ENCODE results near the gene SF3A2.

Gene SF3A2

DNA sequence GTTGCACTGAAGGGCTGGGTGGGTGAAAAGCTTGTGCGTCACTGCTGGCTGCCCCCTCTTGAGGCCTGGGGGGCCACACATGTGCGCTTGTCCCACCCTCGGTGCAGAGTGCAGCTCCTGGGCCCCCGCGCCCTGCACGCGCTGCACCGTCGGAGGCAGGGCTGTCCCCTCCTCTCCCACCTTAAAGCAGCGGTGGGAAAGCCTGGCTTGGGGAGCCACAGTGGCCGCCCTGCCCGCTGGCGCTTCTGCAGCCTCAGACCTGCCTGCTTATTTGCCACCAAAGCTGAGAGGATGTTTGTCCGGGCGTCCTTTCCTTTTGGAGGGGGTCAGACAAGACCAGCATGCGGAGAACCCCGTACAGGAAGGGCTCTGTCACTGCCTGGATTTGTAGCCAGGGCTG lies 27.2 kb upstream of the SF3A2 start:
- no peak for DNase-seq (ENCODE audit: low read depth)
- no peak overlapping the region for H3K4me3 ChIP-seq (ENCODE audit: low read length)
- peaks cover 26% of the 10 kb centered on the region for H3K4me1 ChIP-seq (ENCODE audit: control insufficient read depth, insufficient read depth, low read length)
- peak overlapping the region; percentile 83 for H3K9ac ChIP-seq (ENCODE audit: low read length)
- H3K36me3 ChIP-seq (ENCODE audit: control insufficient read depth, insufficient read depth, low read length, severe bottlenecking) = peaks cover 71% of the 10 kb centered on the region
- H3K9me3 ChIP-seq (ENCODE audit: control insufficient read depth, low read length) = no peaks in the 10 kb centered on the region
- H3K27me3 ChIP-seq (replicated peaks; ENCODE audit: control insufficient read depth, insufficient read depth, low read length) = no peaks in the 10 kb centered on the region

DNA sequence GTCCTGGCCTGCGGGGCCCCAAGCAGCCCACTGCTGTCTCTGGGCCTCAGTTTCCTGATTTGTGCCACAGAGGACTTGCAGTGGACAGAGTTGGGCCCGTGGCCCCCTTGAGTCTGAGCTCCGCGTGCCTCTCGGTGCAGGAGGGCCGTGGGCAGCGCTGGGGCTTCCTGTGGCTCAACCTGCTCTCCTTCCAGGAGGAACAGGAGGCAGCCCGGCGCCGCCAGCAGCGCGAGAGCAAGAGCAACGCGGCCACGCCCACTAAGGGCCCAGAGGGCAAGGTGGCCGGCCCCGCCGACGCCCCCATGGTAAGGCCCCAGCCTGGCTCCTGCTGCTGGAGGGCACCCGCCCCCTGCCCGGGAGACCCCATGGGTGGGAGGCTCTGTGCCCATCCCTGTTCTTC lies 26.4 kb upstream of the SF3A2 start:
- Histone ChIP-seq H3K27me3 (replicated peaks; ENCODE audit: control insufficient read depth, insufficient read depth, low read length) (no peaks in the 10 kb centered on the region), H3K4me3 (ENCODE audit: low read length) (no peak overlapping the region), H3K9ac (ENCODE audit: low read length) (no peak overlapping the region), H3K4me1 (ENCODE audit: control insufficient read depth, insufficient read depth, low read length) (peaks cover 26% of the 10 kb centered on the region), H3K9me3 (ENCODE audit: control insufficient read depth, low read length) (no peaks in the 10 kb centered on the region), H3K36me3 (ENCODE audit: control insufficient read depth, insufficient read depth, low read length, severe bottlenecking) (peaks cover 75% of the 10 kb centered on the region)
- DNase-seq (ENCODE audit: low read depth) = no peak

DNA sequence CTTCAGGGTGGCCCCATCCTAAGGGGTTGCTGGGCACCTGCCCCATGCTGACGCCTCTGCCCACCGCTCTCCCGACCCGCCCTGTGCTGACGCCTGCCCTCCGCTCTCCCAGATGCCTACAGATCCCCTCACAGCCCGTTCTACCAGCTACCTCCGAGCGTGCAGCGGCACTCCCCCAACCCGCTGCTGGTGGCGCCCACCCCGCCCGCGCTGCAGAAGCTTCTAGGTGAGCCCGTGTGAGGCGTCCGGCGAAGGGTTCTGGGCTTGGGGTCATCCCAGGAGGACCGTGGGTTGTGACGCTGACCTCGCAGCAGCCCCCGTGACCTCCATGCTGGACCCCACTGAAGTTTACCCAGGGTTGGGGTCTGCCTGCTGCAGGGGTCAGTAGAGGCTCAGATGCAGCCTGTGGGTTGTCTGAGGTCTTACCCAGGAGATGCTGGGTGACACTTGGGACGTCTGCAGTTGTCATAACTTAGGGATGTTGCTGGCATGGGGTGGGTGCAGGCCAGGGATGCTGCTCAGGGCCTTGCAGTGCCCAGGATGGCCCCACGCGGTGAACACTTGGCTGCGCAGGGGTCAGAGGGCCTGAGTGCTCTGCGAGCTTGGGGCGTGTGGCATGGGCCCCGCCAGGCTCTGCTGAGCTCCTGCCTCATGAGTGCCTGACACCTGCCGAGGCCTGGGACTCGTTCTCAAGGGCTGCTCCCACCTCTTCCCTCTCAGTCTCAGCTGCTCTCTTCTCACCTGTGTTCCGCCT lies 25.5 kb upstream of the SF3A2 start:
- no peak overlapping the region for H3K4me3 ChIP-seq (ENCODE audit: low read length)
- H3K9ac ChIP-seq (ENCODE audit: low read length) = no peak overlapping the region
- H3K36me3 ChIP-seq (ENCODE audit: control insufficient read depth, insufficient read depth, low read length, severe bottlenecking) = peaks cover 80% of the 10 kb centered on the region
- no peak for DNase-seq (ENCODE audit: low read depth)
- no peaks in the 10 kb centered on the region for H3K9me3 ChIP-seq (ENCODE audit: control insufficient read depth, low read length)
- no peaks in the 10 kb centered on the region for H3K27me3 ChIP-seq (replicated peaks; ENCODE audit: control insufficient read depth, insufficient read depth, low read length)
- peaks cover 26% of the 10 kb centered on the region for H3K4me1 ChIP-seq (ENCODE audit: control insufficient read depth, insufficient read depth, low read length)

DNA sequence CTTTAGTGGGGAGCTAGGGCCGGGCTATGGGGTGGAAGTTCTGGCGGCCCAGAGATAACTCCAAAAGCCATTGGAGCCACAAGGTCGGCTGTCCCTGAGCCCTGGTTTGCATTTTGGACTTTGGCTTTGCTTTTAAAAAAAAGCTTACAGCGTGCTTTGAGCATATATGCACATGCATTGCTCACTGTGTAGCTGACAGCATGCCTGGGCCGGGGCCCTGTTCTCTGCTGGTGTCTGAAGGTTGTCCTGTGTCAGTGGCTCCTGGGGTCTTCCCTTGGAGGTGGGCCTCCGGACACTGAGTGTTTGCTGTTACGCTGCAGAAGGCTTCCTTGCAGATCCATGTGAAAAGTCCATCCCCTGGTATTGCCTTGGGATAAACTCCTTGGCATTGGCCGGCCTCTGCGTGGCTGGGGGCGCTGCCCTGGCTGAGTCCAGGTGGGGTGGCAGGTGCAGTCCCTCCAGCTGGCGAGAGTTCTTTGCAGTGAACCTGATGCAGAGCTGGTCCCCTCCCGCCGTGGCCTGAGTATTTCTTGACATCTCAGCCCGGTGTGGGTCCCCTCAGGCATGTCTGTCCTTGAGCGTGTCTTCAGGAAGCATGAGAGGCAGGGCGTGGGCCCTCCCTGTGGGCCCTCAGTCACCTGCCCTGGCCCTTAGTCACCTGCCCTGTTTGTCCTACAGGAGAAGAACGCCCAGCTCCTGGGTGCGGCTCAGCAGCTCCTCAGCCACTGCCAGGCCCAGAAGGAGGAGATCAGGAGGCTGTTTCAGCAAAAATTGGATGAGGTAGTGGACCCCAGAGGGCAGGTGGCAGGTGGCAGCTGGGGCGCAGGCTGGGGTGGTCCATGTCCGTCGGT lies 23.5 kb upstream of the SF3A2 start:
- Histone ChIP-seq H3K36me3 (ENCODE audit: control insufficient read depth, insufficient read depth, low read length, severe bottlenecking) (peaks cover 86% of the 10 kb centered on the region), H3K27me3 (replicated peaks; ENCODE audit: control insufficient read depth, insufficient read depth, low read length) (no peaks in the 10 kb centered on the region), H3K4me3 (ENCODE audit: low read length) (no peak overlapping the region), H3K9me3 (ENCODE audit: control insufficient read depth, low read length) (no peaks in the 10 kb centered on the region), H3K4me1 (ENCODE audit: control insufficient read depth, insufficient read depth, low read length) (peaks cover 20% of the 10 kb centered on the region), H3K9ac (ENCODE audit: low read length) (no peak overlapping the region)
- DNase-seq (ENCODE audit: low read depth) = no peak

DNA sequence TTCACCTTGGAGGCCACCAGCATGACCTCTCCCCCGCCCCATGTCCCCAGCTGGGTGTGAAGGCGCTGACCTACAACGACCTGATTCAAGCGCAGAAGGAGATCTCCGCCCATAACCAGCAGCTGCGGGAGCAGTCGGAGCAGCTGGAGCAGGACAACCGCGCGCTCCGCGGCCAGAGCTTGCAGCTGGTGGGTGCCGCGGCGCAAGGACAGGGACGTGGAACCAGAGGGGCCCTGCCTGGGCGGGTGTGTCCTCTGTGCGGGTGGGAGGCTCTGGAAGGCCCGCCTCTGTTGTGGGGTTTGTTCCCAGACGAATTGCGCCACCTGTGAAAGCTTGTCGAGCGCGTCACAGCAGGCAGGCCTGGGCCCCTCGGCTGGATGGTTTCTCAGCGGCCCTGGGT lies 22.8 kb upstream of the SF3A2 start:
- Histone ChIP-seq H3K27me3 (replicated peaks; ENCODE audit: control insufficient read depth, insufficient read depth, low read length) (no peaks in the 10 kb centered on the region), H3K9ac (ENCODE audit: low read length) (no peak overlapping the region), H3K9me3 (ENCODE audit: control insufficient read depth, low read length) (no peaks in the 10 kb centered on the region), H3K36me3 (ENCODE audit: control insufficient read depth, insufficient read depth, low read length, severe bottlenecking) (peaks cover 87% of the 10 kb centered on the region), H3K4me3 (ENCODE audit: low read length) (no peak overlapping the region), H3K4me1 (ENCODE audit: control insufficient read depth, insufficient read depth, low read length) (peaks cover 13% of the 10 kb centered on the region)
- DNase-seq (ENCODE audit: low read depth) = no peak

DNA sequence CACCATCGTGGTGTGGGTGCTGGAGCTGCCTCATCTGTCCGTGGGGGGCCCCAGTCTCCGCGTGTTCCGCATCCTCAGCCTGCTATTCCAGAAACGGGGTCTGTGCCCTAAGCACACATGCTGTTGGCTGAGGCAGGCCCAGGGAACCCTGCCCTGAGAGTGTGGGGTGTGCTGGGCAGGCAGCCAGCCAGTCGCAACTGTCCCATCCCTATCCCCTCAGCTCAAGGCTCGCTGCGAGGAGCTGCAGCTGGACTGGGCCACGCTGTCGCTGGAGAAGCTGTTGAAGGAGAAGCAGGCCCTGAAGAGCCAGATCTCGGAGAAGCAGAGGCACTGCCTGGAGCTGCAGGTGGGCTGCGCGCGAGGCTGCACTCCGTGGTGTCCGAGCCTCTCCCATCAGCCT lies 22.4 kb upstream of the SF3A2 start:
- H3K4me3 ChIP-seq (ENCODE audit: low read length) = no peak overlapping the region
- H3K36me3 ChIP-seq (ENCODE audit: control insufficient read depth, insufficient read depth, low read length, severe bottlenecking) = peaks cover 87% of the 10 kb centered on the region
- peaks cover 8% of the 10 kb centered on the region for H3K4me1 ChIP-seq (ENCODE audit: control insufficient read depth, insufficient read depth, low read length)
- no peaks in the 10 kb centered on the region for H3K27me3 ChIP-seq (replicated peaks; ENCODE audit: control insufficient read depth, insufficient read depth, low read length)
- no peak overlapping the region for H3K9ac ChIP-seq (ENCODE audit: low read length)
- no peaks in the 10 kb centered on the region for H3K9me3 ChIP-seq (ENCODE audit: control insufficient read depth, low read length)
- DNase-seq (ENCODE audit: low read depth) = no peak

DNA sequence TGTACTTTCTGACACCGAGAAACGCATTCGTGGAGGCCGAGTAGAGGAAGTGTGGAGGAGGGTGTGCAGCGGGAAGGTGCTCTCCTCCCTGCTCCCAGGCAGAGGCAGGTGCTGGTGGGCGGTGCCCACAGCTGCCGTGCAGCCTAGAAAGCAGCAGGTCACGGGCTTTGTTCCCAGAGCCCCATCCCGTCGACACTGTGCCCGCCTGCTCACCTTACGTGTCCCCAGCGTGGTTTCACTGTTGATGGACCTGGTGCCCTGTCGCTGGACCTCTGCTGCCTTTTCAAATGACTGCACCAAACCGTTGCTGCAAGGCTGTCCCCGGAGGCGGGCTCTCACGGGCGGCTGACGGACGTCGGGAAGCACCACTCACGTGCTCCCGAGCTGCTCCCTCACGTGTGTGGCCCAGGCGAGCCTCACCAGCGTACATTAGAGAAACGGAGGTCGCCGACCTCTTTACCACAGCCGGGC lies 21.3 kb upstream of the SF3A2 start:
- no peak overlapping the region for H3K9ac ChIP-seq (ENCODE audit: low read length)
- no peaks in the 10 kb centered on the region for H3K9me3 ChIP-seq (ENCODE audit: control insufficient read depth, low read length)
- no peak for DNase-seq (ENCODE audit: low read depth)
- H3K4me1 ChIP-seq (ENCODE audit: control insufficient read depth, insufficient read depth, low read length) = peaks cover 5% of the 10 kb centered on the region
- H3K4me3 ChIP-seq (ENCODE audit: low read length) = no peak overlapping the region
- H3K36me3 ChIP-seq (ENCODE audit: control insufficient read depth, insufficient read depth, low read length, severe bottlenecking) = peaks cover 84% of the 10 kb centered on the region
- no peaks in the 10 kb centered on the region for H3K27me3 ChIP-seq (replicated peaks; ENCODE audit: control insufficient read depth, insufficient read depth, low read length)

DNA sequence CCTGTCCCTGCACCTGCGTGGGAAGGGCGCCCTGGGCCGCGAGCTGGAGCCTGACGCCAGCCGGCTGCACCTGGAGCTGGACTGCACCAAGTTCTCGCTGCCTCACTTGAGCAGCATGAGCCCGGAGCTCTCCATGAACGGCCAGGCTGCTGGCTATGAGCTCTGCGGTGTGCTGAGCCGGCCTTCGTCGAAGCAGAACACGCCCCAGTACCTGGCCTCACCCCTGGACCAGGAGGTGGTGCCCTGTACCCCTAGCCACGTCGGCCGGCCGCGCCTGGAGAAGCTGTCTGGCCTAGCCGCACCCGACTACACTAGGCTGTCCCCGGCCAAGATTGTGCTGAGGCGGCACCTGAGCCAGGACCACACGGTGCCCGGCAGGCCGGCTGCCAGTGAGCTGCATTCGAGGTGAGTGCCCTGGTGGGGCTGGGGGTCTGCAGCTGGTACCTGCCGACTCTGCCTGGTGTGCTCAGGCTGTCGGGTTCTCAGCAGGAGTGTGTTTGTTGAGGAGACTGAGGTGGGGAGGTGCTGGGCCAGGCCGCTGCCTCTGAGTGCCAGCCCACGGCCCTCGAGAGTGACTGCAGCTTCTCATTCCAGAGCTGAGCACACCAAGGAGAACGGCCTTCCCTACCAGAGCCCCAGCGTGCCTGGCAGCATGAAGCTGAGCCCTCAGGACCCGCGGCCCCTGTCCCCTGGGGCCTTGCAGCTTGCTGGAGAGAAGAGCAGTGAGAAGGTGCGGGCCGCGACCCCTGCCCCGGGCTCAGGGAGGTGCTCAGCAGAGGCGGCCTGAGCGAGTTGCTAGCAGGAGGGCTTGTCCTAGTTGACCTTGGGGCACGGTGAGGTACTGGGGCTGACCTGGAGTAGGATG lies 20.0 kb upstream of the SF3A2 start:
- Histone ChIP-seq H3K9me3 (ENCODE audit: control insufficient read depth, low read length) (no peaks in the 10 kb centered on the region), H3K4me3 (ENCODE audit: low read length) (no peak overlapping the region), H3K27me3 (replicated peaks; ENCODE audit: control insufficient read depth, insufficient read depth, low read length) (no peaks in the 10 kb centered on the region), H3K4me1 (ENCODE audit: control insufficient read depth, insufficient read depth, low read length) (peaks cover 11% of the 10 kb centered on the region), H3K9ac (ENCODE audit: low read length) (no peak overlapping the region), H3K36me3 (ENCODE audit: control insufficient read depth, insufficient read depth, low read length, severe bottlenecking) (peaks cover 75% of the 10 kb centered on the region)
- no peak for DNase-seq (ENCODE audit: low read depth)

DNA sequence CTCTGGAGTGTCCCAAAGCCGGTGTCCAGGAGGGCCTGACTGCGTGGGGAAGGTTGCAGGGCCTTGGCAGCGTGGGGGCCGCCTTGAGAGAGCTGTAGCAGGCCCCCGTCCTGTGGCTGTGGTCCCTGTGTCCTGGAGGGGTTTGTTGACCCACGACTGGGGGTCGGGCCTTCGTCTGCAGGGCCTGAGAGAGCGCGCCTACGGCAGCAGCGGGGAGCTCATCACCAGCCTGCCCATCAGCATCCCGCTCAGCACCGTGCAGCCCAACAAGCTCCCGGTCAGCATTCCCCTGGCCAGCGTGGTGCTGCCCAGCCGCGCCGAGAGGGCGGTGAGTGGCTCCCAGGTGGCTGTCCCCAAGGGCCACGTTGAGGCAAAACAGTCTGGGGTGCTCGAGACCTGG lies 19.0 kb upstream of the SF3A2 start:
- no peak for DNase-seq (ENCODE audit: low read depth)
- Histone ChIP-seq H3K4me1 (ENCODE audit: control insufficient read depth, insufficient read depth, low read length) (peaks cover 11% of the 10 kb centered on the region), H3K4me3 (ENCODE audit: low read length) (no peak overlapping the region), H3K27me3 (replicated peaks; ENCODE audit: control insufficient read depth, insufficient read depth, low read length) (no peaks in the 10 kb centered on the region), H3K36me3 (ENCODE audit: control insufficient read depth, insufficient read depth, low read length, severe bottlenecking) (peaks cover 65% of the 10 kb centered on the region), H3K9me3 (ENCODE audit: control insufficient read depth, low read length) (no peaks in the 10 kb centered on the region), H3K9ac (ENCODE audit: low read length) (no peak overlapping the region)

DNA sequence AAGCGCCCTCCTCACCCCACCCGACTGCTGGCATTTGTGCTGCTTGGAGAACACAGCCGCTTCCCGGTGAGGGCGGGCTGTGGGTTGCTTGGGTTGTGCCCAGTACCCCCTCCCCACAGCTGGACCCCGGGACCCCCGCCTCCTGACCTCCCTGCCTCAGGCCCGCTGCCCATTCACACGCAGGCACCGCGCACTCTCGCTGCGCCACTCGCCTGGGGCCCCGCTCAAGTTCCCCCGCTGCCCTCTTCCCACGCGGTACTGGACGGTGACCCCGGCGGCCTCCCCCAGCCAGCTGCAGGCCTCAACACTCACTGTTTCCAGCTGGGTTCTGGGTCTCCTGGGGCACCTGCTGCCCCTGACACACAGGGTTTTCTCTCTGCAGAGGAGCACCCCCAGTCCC lies 16.9 kb upstream of the SF3A2 start:
- H3K4me1 ChIP-seq (ENCODE audit: control insufficient read depth, insufficient read depth, low read length) = peaks cover 13% of the 10 kb centered on the region
- DNase-seq (ENCODE audit: low read depth) = no peak
- no peak overlapping the region for H3K9ac ChIP-seq (ENCODE audit: low read length)
- H3K27me3 ChIP-seq (replicated peaks; ENCODE audit: control insufficient read depth, insufficient read depth, low read length) = no peaks in the 10 kb centered on the region
- H3K4me3 ChIP-seq (ENCODE audit: low read length) = no peak overlapping the region
- no peaks in the 10 kb centered on the region for H3K9me3 ChIP-seq (ENCODE audit: control insufficient read depth, low read length)
- peaks cover 56% of the 10 kb centered on the region for H3K36me3 ChIP-seq (ENCODE audit: control insufficient read depth, insufficient read depth, low read length, severe bottlenecking)
